Activated naive CD4-positive, alpha-beta T cell treated with anti-CD3 and anti-CD28 coated beads for 36 hours (primary cell): Measurements from ENCODE around the gene ARMC7. TPM values are rescaled to one million over a fixed set of nuclear protein-coding genes. Genes with fewer than 3 reads are reported as not detected.

Source experiments
- CTCF ChIA-PET: fragments of 350-600 bp; sonication (Branson Sonifier 250); formaldehyde crosslinking; loops from one replicate; lab custom pipeline; 2021; ENCODE audit warnings: antibody characterized with exemption; lab: Charles Lee
- DNase-seq: peaks from one replicate; pipeline ENCODE4 v3.0.0-alpha.2; 2020
- H3K27ac Mint-ChIP-seq: one replicate; pipeline ENCODE4 v1.8.0; 2021; ENCODE audit warnings: mild to moderate bottlenecking, mixed read lengths
- H3K27me3 Mint-ChIP-seq: one replicate; pipeline ENCODE4 v1.8.0; 2021; ENCODE audit warnings: low read depth, mixed read lengths
- H3K36me3 Mint-ChIP-seq: one replicate; pipeline ENCODE4 v1.8.0; 2021; ENCODE audit warnings: low read depth, mixed read lengths
- H3K4me1 Mint-ChIP-seq: one replicate; pipeline ENCODE4 v1.8.0; 2021; ENCODE audit warnings: low read depth, mixed read lengths
- H3K4me3 Mint-ChIP-seq: one replicate; pipeline ENCODE4 v1.8.0; 2021; ENCODE audit warnings: mild to moderate bottlenecking, moderate library complexity, mixed read lengths
- H3K9me3 Mint-ChIP-seq: one replicate; pipeline ENCODE4 v1.8.0; 2021; ENCODE audit warnings: mixed read lengths
- intact Hi-C: fragments of 100-400 bp; cut with micrococcal nuclease; formaldehyde crosslinking; loops from one replicate; pipeline ENCODE4 v1.15.1; 2023
- total RNA-seq, 2 experiments: library from RNA; stranded (reverse); gene quantifications; one replicate each; pipeline ENCODE4 v1.2.3, GENCODE V29; 2021

The ARMC7 gene
- 1 to 10 TPM; 3.8 to 4.9 TPM for total RNA-seq

DNA sequence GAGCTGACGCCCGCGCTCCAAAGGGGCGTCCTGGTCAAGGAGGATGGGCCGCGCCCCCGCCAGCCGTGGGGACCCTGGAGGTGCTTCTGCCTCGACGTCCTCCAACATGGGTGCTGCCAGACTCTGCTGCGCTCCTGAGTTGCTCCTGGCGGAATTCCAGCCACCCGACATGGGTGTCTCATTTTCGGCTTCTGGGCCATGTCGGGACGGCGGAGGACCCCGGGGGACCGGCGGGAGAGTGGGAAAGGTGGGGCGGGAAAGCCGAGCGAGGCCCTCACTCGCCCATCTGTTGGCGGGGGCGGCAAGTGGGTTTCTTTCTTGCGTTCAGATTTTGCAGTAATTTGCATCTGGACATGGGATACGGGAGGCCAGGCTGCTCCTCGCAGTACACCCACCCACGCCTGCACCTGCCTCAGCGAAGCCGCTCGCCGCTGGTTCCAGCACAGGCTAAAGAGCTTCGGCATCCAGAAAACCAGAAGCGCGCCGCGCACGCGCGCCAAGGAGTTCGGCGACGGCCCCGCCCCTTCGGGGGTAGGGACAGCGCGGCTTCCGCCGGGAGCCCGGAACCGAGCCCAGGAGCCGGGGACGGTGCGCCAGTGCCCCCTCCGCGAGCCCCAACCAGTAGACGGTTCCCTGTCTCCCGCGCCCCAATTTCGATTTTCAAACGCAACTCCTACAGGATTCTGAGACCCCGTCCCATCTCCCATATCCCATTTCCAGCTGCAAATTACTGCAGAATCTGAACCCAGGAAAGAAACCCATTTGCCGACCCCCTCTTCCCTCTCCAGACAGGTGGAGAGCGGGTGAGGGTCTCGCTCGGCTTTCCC, at the start of gene ARMC7:
TSS of gene ARMC7 (plus strand) at position 563 of the 827 bp plus-strand sequence. CDS start 320 bp downstream, outside the sequence.
- CTCF ChIA-PET, result interaction anchor here (1.1 to 9.0 kb wide), 3 partner anchors 93 to 162 kb away, joined by 3 to 179 read pairs (median 3); partner anchors contain the start of genes MIF4GD and NUP85
- no peaks in the 10 kb centered on the region for H3K27me3 Mint-ChIP-seq
- intact Hi-C loops, result loop anchor here (1.0 to 10.0 kb wide), 9 partner anchors 21 to 295 kb away; partner anchors contain the start of genes ATP5PD, GGA3, GRB2 and KCTD2

DNA sequence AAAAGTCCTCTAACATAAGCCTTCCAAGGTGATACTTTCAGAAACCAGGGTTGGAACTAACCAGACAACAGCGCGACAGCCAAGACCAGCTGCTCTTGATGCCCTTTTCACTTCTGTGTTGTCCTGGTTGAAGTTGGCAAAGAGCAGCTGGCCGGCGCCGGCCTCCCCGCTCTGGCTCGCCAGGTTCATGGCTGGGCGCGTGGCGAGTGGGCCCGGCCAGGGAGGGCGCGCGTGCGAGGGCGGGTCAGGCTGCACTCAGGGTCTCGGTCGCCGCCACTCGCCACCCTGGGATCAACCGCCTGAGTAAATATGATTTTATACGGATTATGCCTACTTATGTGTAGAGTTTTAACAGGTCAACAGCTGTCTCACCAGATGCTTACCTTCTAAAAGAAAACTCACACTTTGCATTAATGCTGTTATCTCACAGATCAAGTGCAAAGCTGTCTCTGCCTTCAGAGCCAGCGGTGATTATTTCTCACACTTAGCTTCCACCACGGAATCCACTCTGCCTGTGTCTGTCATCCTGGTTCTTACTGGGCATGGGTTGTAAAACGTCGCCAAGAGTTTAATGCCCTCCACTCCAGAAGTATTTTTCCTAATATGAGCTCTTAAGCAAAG, 49.2 kb upstream of the ARMC7 start:
- no peaks in the 10 kb centered on the region for H3K27me3 Mint-ChIP-seq
- intact Hi-C loops, result loop anchor here (2.0 kb wide), 2 partner anchors 70 to 140 kb away; partner anchors contain the start of gene NT5C
- H3K36me3 Mint-ChIP-seq, result peaks cover 17% of the 10 kb centered on the region
- DNase-seq, result no peak
- no peak overlapping the region for H3K27ac Mint-ChIP-seq
- peaks cover 25% of the 10 kb centered on the region for H3K4me1 Mint-ChIP-seq
- CTCF ChIA-PET, result interaction anchor here (0.8 to 3.5 kb wide), 7 partner anchors 12 to 109 kb away, joined by 3 to 17 read pairs (median 4); no protein-coding TSS in a partner anchor
- no peaks in the 10 kb centered on the region for H3K9me3 Mint-ChIP-seq
- no peak overlapping the region for H3K4me3 Mint-ChIP-seq

More for the DNA sequence above, at the start of gene ARMC7:
- DNase-seq, result peak; percentile 93
- peak within 1 kb of the TSS; percentile 90 for H3K4me3 Mint-ChIP-seq
- peaks cover 2% of the 10 kb centered on the region for H3K36me3 Mint-ChIP-seq
- peaks cover 29% of the 10 kb centered on the region for H3K4me1 Mint-ChIP-seq
- peak within 1 kb of the TSS; percentile 91 for H3K27ac Mint-ChIP-seq
- no peaks in the 10 kb centered on the region for H3K9me3 Mint-ChIP-seq

DNA sequence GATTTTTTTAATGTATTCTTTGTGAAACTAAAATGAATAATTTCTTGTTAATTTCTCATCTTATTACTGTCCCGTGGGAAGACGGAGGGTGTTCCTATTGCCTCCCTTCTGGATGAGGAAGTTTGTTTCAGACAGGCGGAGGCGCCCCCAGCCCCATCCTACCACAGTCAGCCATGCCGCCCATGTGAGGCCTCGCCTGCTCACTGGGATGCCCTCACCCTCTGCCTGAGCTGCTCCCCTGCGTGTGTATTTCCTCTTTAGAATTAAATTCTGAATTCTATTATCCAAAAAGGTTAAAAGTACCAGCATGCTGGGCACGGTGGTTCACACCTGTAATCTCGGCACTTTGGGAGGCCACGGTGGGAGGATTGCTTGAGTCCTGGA, 48.7 kb upstream of the ARMC7 start:
- peaks cover 17% of the 10 kb centered on the region for H3K36me3 Mint-ChIP-seq
- H3K4me1 Mint-ChIP-seq, result peaks cover 28% of the 10 kb centered on the region
- H3K27ac Mint-ChIP-seq, result no peak overlapping the region
- no peaks in the 10 kb centered on the region for H3K27me3 Mint-ChIP-seq
- H3K9me3 Mint-ChIP-seq, result no peaks in the 10 kb centered on the region
- no peak overlapping the region for H3K4me3 Mint-ChIP-seq
- CTCF ChIA-PET, result interaction anchor here (3.5 kb wide), 1 partner anchor 12 kb away, joined by 17 read pairs; no protein-coding TSS in a partner anchor
- no peak for DNase-seq
- intact Hi-C loops, result loop anchor here (2.0 kb wide), 2 partner anchors 70 to 140 kb away; partner anchors contain the start of gene NT5C

DNA sequence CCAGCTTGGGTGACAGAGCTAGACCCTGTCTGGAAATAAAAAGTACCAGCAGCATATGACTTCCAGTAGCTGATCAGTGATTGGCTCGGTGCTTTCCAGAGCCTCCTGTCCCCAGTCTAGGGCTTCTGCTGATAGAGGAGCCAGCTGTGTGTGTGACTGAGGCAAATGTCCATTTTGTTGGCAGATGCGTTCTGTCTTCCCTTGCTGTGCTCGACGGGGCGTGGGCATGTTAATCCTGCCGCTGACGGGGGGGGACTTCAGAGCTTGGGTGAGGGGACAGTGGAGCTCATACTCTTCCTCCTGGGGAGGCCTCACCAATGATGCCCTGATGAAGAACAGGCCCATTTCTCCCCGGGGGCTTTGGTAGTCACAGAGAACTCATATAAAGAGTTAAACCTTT, 48.2 kb upstream of the ARMC7 start:
- H3K36me3 Mint-ChIP-seq, result peaks cover 14% of the 10 kb centered on the region
- H3K27ac Mint-ChIP-seq, result no peak overlapping the region
- intact Hi-C loops, result loop anchor here (2.0 kb wide), 2 partner anchors 69 to 139 kb away; partner anchors contain the start of gene NT5C
- peaks cover 27% of the 10 kb centered on the region for H3K4me1 Mint-ChIP-seq
- CTCF ChIA-PET, result interaction anchor here (0.6 to 3.5 kb wide), 2 partner anchors 13 to 24 kb away, joined by 3 to 17 read pairs; no protein-coding TSS in a partner anchor
- no peaks in the 10 kb centered on the region for H3K9me3 Mint-ChIP-seq
- H3K4me3 Mint-ChIP-seq, result no peak overlapping the region
- no peaks in the 10 kb centered on the region for H3K27me3 Mint-ChIP-seq
- no peak for DNase-seq

DNA sequence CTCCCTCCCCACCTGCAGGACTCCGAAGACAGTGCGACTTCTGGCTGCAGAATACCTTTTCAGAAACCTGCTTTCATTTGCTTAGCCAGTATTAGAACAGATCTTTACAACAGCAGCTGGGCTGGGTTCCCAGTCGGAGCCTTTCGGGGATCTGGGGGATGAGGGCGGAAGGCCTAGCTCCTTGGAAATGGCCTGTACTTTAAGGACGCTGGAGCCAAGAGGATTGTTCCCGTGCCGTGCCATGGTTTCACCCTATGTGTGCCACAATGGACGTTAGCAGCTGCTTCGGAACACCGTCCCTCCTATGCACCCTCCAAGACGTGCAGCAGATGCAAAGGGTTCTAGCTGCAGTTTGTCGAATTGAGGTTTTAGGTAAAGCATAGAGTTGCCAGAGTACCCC, 46.6 kb upstream of the ARMC7 start:
- H3K36me3 Mint-ChIP-seq, result peaks cover 14% of the 10 kb centered on the region
- CTCF ChIA-PET, result interaction anchor here (1.1 to 1.3 kb wide), 3 partner anchors 14 to 51 kb away, joined by 3 read pairs; partner anchors contain the start of gene MRPL58
- no peak overlapping the region for H3K4me3 Mint-ChIP-seq
- DNase-seq, result no peak
- no peaks in the 10 kb centered on the region for H3K9me3 Mint-ChIP-seq
- H3K27ac Mint-ChIP-seq, result no peak overlapping the region
- intact Hi-C loops, result no loop called here
- H3K4me1 Mint-ChIP-seq, result peaks cover 34% of the 10 kb centered on the region
- H3K27me3 Mint-ChIP-seq, result no peaks in the 10 kb centered on the region

DNA sequence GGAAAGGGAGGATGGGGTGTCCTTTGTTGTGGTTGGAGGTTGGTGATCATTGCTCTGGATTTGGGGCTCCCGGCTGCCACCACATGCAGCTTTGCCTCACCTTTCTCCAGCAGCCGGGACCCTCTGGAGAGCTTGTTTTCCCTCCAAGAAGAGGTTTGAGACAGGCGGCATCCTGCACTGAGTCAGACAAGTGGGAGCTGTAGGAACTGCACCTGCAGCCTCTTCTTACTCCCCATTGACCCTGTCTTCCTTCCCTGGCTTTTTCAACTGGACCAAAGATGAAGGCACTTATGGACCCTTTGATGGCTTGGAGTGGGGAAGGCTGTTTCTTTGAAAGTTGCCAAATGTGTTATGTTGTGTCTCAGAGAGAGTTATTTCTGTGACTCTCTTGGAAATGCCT, 46.1 kb upstream of the ARMC7 start:
- intact Hi-C loops, result no loop called here
- H3K27me3 Mint-ChIP-seq, result no peaks in the 10 kb centered on the region
- H3K36me3 Mint-ChIP-seq, result peaks cover 14% of the 10 kb centered on the region
- DNase-seq, result no peak
- H3K27ac Mint-ChIP-seq, result no peak overlapping the region
- no peaks in the 10 kb centered on the region for H3K9me3 Mint-ChIP-seq
- CTCF ChIA-PET, result interaction anchor here (0.5 to 1.3 kb wide), 4 partner anchors 14 to 1118 kb away, joined by 3 to 5 read pairs (median 3); partner anchors contain the start of gene MRPL58
- peaks cover 35% of the 10 kb centered on the region for H3K4me1 Mint-ChIP-seq
- H3K4me3 Mint-ChIP-seq, result no peak overlapping the region

DNA sequence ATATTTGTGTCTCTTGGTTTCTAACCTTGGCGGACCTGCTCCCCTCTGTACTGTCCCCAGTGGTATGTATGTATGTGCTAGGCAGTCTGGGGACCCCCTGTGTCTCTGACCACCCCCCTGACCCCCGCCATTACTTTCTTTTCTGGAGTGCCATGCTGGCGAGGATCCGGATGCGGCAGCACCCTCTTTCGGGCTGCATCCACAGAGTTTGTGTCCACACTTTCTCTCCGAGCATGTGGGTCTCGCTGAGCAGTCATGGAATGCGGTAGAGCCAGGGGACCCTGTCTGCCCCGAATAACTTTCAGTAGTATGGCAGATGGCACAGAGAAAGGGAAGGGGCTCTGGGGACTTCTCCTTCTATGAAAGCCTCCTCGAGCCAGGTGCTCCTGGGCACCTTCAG, 45.7 kb upstream of the ARMC7 start:
- H3K27ac Mint-ChIP-seq, result no peak overlapping the region
- intact Hi-C loops, result no loop called here
- CTCF ChIA-PET, result interaction anchor here (0.5 to 1.3 kb wide), 3 partner anchors 14 to 1118 kb away, joined by 3 to 5 read pairs (median 3); no protein-coding TSS in a partner anchor
- no peak overlapping the region for H3K4me3 Mint-ChIP-seq
- peaks cover 38% of the 10 kb centered on the region for H3K4me1 Mint-ChIP-seq
- H3K27me3 Mint-ChIP-seq, result no peaks in the 10 kb centered on the region
- H3K36me3 Mint-ChIP-seq, result peaks cover 14% of the 10 kb centered on the region
- no peak for DNase-seq
- H3K9me3 Mint-ChIP-seq, result no peaks in the 10 kb centered on the region

DNA sequence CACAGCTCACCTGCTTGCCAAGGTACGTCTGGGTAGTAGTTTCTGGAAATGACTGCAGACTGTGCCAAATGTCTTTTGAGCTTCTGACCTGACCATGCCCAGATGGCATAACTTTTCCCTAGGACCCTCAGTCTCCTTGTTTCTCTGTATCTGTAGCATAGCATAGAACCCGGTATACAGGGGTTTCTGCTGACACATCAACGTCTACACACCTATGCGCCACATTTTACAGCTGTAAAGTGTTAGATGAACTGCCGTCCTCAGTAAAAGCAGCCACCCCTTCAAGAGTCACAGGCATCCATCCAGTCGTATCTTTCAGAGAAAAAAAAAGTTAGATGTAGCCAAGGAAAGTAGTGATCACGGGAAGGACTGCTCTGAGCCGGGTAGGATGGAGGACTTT, 45.3 kb upstream of the ARMC7 start:
- Mint-ChIP-seq H3K4me3 (no peak overlapping the region), H3K27ac (no peak overlapping the region), H3K4me1 (peaks cover 37% of the 10 kb centered on the region), H3K27me3 (no peaks in the 10 kb centered on the region), H3K9me3 (no peaks in the 10 kb centered on the region), H3K36me3 (peaks cover 14% of the 10 kb centered on the region)
- intact Hi-C loops, result no loop called here
- DNase-seq, result no peak
- CTCF ChIA-PET, result interaction anchor here (0.5 to 0.7 kb wide), 2 partner anchors 9 to 1118 kb away, joined by 3 to 5 read pairs; no protein-coding TSS in a partner anchor

DNA sequence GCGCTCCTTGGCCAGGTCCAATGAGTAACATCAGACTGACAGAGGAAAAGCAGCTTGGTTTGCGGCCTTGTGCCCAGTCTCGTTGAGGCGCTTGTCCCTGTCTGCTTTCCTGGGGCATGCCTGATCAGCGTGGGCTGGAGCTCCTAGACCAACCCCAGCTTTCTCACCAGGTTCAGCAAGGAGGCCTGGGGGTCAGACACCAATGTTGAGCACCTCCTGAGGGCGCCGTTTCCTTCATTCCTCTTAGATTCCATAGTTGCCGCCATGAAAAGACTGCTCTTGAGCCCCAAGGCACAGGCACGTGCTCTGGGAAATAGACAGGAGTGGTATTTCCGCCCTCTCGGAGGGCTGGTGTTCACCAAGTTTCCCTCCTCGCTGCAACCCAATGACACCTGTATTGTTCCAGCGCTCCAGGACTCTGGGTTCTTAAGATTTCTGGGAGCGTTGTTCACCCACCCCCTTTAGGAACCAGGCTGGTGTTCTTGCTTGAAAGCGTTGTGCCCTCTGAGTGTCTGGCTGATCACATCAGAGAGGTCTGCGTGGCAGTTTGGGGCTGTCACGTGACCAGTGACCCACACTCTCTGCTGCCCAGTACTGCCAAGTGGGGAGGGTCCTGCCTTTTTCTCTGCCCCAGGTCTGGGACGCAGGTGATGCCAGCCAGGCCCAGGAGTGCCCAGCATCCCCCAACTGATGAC, 44.8 kb upstream of the ARMC7 start:
- H3K36me3 Mint-ChIP-seq, result peaks cover 11% of the 10 kb centered on the region
- H3K9me3 Mint-ChIP-seq, result no peaks in the 10 kb centered on the region
- no peak for DNase-seq
- intact Hi-C loops, result loop anchor here (5.0 kb wide), 1 partner anchor 42 kb away; the partner anchor contains the start of gene ARMC7
- CTCF ChIA-PET, result interaction anchor here (0.7 kb wide), 1 partner anchor 9 kb away, joined by 3 read pairs; no protein-coding TSS in a partner anchor
- no peaks in the 10 kb centered on the region for H3K27me3 Mint-ChIP-seq
- H3K4me1 Mint-ChIP-seq, result peaks cover 33% of the 10 kb centered on the region
- no peak overlapping the region for H3K4me3 Mint-ChIP-seq
- no peak overlapping the region for H3K27ac Mint-ChIP-seq

DNA sequence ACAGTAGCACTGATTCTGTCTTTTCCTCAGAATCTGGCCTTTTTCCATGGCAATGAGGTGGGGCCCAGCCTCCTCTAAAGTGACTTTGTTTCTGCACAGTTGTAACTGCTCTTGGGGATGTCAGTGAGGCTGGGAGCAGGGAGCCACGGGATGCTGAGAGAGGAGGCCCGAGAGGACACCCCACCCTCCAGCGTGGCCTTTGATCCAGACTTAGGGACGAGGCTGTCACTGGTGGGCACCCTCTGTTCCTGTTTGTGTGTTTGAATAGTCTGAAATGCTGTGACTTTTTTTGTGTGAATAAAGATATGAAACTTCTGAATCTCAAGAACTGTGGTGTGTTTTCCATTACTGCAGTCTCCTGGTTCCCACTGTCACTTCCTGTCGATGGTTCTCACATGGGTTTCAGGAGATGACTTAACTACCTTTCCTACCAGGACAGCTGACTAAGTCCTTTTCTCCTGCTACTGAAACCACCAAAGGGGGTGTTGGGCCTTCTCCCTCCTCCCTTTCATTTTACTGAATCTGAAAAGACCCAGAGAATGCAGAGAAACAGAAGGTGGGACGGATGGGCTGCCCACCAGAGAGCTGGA, 44.1 kb upstream of the ARMC7 start:
- DNase-seq, result peak; percentile 39
- Mint-ChIP-seq H3K27me3 (no peaks in the 10 kb centered on the region), H3K27ac (peak overlapping the region; percentile 70), H3K9me3 (no peaks in the 10 kb centered on the region), H3K4me3 (no peak overlapping the region), H3K36me3 (peaks cover 11% of the 10 kb centered on the region), H3K4me1 (peaks cover 33% of the 10 kb centered on the region)
- CTCF ChIA-PET, result no interaction called here
- intact Hi-C loops, result loop anchor here (5.0 kb wide), 1 partner anchor 42 kb away; the partner anchor contains the start of gene ARMC7

DNA sequence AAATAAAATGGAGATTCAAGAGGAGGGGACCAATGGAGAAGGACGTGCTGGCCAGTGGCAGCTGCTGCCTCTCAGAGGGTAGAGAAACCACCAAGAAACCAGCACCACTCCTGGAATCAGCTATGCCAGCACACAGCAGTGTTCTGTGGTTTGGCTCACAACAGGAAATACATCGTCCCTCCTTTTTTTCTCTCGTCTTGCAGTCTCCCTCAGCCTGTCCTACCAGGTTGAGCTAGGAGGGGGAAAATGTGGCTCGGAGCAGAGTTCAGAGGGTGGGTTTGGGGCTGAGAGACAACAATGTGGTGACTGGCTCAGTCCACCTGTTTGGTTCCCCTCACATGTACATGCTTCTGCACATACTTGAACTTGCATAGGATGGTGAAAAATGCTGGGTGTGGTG, 41.9 kb upstream of the ARMC7 start:
- no peak overlapping the region for H3K27ac Mint-ChIP-seq
- DNase-seq, result peak; percentile 41
- peaks cover 33% of the 10 kb centered on the region for H3K4me1 Mint-ChIP-seq
- peaks cover 8% of the 10 kb centered on the region for H3K36me3 Mint-ChIP-seq
- H3K4me3 Mint-ChIP-seq, result no peak overlapping the region
- H3K9me3 Mint-ChIP-seq, result no peaks in the 10 kb centered on the region
- H3K27me3 Mint-ChIP-seq, result no peaks in the 10 kb centered on the region
- CTCF ChIA-PET, result interaction anchor here (0.7 to 1.3 kb wide), 4 partner anchors 38 to 63 kb away, joined by 3 to 4 read pairs (median 3); partner anchors contain the start of gene NT5C
- intact Hi-C loops, result loop anchor here (5.0 kb wide), 1 partner anchor 39 kb away; the partner anchor contains the start of gene ARMC7
